Stimulated activated naive CD4-positive, alpha-beta T cell treated with Interleukin-2 at 50 U/mL for 16 hours (primary cell): ENCODE results near the gene PRDM16.

Experiments used
- DNase-seq: peaks from one replicate; lab custom pipeline; 2025; lab: John Stamatoyannopoulos, UW

Gene PRDM16

DNA sequence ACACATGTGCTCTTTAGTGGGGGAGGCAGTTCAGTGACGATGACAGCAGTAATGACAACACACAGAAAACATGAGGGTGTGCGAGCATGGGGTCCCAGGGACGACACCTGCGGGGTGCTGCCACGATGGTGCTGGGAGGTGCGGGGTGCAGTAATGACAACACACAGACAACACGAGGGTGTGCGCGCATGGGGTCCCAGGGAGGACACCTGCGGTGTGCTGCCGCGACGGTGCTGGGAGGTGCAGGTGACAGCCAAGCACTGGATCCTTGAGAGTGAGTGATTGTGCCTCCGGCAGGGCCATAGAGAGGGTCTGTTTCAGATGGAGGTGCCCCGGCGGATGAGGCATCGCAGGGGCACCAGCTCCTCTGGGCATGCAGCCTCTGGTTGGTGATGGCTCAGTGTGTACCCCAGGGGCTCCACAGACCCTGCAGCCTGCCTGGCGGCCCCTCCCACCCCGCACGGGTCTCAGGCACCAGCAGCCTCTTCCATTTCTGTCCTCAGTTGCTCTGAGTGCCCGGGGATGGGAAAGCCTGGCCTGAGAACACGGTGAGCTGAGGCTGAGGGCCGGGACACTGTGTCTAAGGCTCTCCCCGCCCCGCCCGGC, 193.8 kb downstream of the PRDM16 start:
- DNase-seq: no peak

DNA sequence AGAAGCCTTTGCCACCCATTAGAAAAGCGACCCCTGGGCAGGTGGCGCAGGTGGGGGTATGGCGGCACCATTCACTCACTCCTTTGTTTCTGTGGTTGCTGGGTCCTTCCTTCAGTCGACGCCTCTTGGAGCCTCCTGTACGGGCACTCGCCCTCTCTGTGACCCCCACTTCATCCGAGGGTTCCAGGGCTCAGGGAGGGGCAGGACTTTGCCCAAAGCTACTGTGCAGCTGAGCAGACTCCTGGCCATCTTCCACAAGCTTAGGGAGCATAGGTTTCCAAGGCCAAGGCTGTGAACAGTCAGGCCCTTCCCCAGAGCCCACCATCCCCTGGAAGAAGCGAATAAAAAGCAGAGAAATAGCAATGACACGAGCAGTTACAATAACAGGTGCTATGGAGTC, 194.8 kb downstream of the PRDM16 start:
- DNase-seq: no peak

DNA sequence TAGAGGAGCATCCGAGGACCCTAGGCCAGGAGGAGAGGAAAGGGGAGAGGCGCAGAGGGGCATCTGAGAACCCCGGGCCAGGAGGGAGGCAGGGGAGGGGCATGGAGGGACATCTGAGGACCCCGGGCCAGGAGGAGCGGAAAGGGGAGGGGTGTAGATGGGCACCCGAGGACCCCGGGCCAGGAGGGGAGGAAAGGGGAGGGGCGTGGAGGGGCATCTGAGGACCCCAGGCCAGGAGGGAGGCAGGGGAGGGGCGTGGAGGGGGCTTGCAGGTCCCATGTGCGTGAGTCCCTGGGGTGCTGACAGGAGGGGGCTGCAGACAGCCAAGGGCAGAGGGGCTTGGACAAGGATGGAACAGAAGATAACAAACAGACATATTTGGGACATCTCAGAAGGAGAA, 195.5 kb downstream of the PRDM16 start:
- no peak for DNase-seq

- no peak for DNase-seq
Measured at GRCh38 chr1:3265835-3266805, 197.1 kb downstream of the PRDM16 start.

GRCh38 chr1:3266870-3267549, 198.0 kb downstream of the PRDM16 start:
- DNase-seq: no peak

DNA sequence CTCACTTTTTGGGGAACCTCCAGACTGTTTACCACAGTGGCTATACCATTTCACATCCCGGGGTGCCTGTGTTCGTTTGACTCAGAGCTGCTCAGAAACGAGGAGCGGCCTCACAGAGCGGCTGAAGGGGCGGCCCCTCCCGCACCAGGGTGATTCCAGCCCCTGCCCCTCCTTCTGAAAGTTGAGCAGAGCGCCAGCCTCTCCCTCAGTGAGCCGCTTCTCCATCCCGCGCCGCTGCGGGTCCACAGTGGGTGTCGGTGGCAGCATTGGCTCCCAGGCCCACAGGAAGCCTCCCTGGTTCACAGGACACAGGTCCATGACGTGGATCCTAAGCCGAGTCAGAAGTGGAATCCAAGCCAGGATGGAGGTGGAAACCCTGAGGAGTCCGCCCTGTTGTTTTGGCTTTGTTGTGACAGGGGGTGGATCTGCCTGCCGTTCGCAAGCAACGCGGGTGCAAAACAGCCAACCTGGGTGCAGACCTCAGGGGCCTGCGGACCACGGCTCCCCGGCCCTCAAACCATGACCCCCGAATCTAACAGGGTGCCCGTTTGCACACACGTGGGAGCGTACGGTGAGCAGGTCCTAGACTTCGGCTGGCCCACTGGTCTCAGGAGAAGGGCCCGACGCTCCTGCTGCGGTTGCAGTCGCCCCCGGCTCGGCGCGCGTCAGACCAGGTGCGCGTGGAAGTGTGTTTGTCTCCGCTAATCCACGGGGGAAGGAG, 198.7 kb downstream of the PRDM16 start:
- no peak for DNase-seq

DNA sequence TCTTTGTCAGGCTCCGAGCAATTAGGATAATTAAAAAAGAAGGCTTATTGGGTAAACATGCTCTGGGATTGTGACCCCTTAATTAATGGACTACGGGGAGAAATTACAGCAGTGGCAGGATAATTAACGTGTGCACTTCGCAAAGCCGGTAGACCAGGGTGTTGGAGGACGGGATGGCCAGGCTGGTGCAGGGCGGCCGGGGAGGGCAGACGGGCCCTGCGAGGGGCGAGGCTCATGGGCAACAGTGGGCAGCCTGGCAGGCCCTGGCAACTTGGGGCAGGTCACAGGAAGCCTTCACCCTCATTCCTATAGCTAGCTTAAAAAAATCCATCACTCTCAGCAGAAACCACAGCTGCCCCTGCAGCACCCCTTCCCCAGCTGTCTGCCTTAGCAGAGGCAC, 199.3 kb downstream of the PRDM16 start:
- DNase-seq: no peak

GRCh38 chr1:3270403-3271245, 201.6 kb downstream of the PRDM16 start:
- no peak for DNase-seq

- no peak for DNase-seq
Measured at GRCh38 chr1:3271866-3272265, 202.9 kb downstream of the PRDM16 start.

DNA sequence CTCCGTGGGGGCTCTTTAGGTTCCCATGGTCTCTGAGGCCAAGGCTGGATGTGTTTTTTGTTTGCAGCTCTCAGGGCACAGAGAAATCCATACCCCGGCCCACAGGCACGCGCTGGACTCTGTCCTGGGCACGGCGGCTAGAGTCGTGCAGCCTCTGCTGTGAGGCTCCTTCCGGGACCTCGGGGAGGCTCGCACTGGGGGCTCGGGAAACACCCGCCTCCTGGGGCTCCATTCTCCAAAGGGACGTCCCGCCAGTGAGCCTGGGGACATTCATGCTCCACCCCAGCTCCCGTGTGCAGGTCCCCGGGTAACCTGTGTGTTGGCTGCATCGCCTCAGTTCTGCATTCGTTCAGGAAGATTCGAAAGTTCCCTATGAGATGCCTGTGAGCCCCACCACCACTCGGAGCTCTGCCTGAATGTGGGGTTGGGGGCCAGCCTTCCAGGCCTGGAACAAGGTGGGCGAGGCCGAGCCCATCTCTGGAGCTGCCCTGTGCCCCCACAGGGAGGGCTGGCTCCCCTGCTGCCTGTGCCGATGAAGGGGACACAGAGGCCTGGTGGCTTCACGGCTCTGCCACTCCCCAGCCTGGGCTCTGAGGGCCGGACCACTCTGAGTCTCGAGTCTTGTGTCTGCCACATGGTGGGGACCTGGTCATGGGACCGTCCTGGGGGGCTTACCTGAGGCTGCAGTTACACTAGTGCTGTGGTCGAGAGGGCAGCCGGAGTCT, 203.5 kb downstream of the PRDM16 start:
- no peak for DNase-seq

- no peak for DNase-seq
Measured at GRCh38 chr1:3273447-3273846, 204.4 kb downstream of the PRDM16 start.

GRCh38 chr1:3274972-3275371, 206.0 kb downstream of the PRDM16 start:
- DNase-seq: no peak

GRCh38 chr1:3275471-3276340, 206.7 kb downstream of the PRDM16 start:
- DNase-seq: no peak

DNA sequence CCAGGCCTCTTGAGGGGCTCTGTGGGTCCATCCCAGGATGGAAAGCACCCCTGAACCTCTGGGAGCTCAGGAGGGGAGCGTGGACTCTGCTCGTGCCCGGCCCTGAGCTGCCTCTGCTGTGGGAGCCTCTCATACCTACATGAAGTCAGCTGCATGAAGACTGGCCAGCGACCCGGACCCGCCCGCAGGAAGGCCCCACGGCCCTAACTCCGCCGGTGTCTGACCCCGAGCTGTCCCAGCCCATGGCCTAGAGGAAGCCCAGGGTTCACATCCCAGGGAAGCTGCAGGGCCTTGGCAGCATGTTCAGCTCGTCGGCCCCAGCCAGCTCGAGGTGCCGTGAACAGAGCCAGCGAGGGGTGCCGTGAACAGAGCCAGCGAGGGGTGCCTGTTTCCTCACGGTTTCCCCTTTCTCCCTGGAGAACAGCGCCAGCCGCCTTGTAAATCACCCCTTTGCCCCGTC, 207.4 kb downstream of the PRDM16 start:
- DNase-seq: no peak

- DNase-seq: no peak
Measured at GRCh38 chr1:3277011-3277471, 208.0 kb downstream of the PRDM16 start.

GRCh38 chr1:3277623-3278022, 208.6 kb downstream of the PRDM16 start:
- DNase-seq: no peak

GRCh38 chr1:3278416-3279181, 209.6 kb downstream of the PRDM16 start:
- DNase-seq: no peak

DNA sequence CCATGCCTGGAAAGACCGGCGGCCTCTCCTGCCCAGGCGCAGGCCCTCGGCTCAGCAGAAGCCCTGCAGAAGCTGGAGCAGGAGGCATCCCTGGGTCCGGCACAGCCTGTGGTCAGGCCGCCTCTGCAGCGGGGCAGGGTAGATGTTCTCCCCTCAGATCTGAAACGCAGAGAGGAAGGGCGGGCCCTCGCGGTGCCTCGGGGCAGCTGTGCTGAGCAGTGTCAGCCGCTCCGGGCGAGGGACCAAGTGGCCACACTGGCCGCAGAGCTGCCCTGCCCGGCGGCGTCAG, 210.1 kb downstream of the PRDM16 start:
- no peak for DNase-seq

GRCh38 chr1:3281735-3282134, 212.7 kb downstream of the PRDM16 start:
- DNase-seq: no peak
